ENCODE measurements around the gene FAM81A. TPM values are rescaled to one million over a fixed set of nuclear protein-coding genes. Genes with fewer than 3 reads are reported as not detected.

Gene FAM81A
- polyA plus RNA-seq, 2 of the 4 experiments (the other 2 are of a cell fraction): 13.1 to 15.1 TPM

DNA sequence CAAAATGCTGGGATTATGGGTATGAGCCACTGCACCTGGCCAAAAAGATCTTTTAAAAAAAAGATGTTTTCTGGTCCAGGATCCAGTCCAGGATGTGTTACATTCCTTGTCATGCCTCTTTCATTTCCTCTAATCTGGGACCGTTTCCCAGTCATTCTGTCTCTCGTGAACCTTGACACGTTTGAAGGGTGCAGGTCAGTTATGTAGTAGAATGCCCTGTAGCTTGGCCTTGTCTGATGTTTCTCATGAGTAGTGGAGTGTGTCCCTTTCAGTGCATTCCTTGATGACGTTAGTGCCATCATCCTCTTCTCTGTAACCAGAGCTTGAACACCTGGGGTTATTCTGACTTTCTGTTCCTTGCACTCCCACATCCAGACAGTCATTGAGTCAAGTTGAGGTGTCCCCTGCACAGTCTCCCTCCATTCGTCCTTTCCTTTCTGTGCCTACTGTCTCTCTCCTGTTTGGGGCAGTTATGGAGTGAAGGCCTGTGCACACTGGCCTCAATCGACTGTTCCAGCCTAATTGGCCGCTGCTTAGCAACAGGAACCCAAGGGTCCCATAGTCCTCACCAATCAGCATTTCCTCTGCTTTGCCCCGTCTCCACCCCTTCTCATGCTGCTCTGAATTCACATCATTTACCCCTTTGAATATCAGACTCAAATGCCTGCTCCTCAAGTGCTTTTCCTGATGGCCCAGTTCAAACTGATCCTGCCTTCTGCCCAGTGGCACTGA lies 5.5 kb downstream of the FAM81A start:
- DNase-seq (ENCODE audit: low read depth in 1 of 2, low spot score in 1 of 2): no peak
- TF ChIP-seq ESRRA (IDR thresholded peaks at IDR 0.05; ENCODE audit: borderline replicate concordance, low read length): no peak
- TF ChIP-seq FOXS1 (CRISPR knock-in tag; IDR thresholded peaks at IDR 0.05): no peak
- no peak for TF ChIP-seq SREBF2 (IDR thresholded peaks at IDR 0.05)
- TF ChIP-seq RARB (CRISPR knock-in tag; IDR thresholded peaks at IDR 0.05): no peak
- no peak for TF ChIP-seq TP53 (CRISPR knock-in tag; IDR thresholded peaks at IDR 0.05)
- TF ChIP-seq, protein P1, sequence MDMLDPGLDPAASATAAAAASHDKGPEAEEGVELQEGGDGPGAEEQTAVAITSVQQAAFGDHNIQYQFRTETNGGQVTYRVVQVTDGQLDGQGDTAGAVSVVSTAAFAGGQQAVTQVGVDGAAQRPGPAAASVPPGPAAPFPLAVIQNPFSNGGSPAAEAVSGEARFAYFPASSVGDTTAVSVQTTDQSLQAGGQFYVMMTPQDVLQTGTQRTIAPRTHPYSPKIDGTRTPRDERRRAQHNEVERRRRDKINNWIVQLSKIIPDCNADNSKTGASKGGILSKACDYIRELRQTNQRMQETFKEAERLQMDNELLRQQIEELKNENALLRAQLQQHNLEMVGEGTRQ (IDR thresholded peaks at IDR 0.05): no peak
- Histone ChIP-seq H3K4me1 (peaks cover 5% of the 10 kb centered on the region; the same call in 2 of the 3 replicates), H3K4me2 (no peak overlapping the region), H3K9me3 (no peaks in the 10 kb centered on the region), H3K27ac (no peak overlapping the region), H3K4me3 (no peak overlapping the region)
- POLR2A ChIA-PET: no interaction called here
- no peak for FAIRE-seq
- 90% methylated on average over 8 of the region's 8 CpGs for whole genome bisulfite sequencing (ENCODE audit: missing lambda C conversion rate)
- CTCF ChIA-PET: interaction anchor here (0.9 to 1.9 kb wide), 2 partner anchors 10 to 33 kb away, joined by 3 to 4 read pairs; no protein-coding TSS in a partner anchor
- ATAC-seq: no peak

DNA sequence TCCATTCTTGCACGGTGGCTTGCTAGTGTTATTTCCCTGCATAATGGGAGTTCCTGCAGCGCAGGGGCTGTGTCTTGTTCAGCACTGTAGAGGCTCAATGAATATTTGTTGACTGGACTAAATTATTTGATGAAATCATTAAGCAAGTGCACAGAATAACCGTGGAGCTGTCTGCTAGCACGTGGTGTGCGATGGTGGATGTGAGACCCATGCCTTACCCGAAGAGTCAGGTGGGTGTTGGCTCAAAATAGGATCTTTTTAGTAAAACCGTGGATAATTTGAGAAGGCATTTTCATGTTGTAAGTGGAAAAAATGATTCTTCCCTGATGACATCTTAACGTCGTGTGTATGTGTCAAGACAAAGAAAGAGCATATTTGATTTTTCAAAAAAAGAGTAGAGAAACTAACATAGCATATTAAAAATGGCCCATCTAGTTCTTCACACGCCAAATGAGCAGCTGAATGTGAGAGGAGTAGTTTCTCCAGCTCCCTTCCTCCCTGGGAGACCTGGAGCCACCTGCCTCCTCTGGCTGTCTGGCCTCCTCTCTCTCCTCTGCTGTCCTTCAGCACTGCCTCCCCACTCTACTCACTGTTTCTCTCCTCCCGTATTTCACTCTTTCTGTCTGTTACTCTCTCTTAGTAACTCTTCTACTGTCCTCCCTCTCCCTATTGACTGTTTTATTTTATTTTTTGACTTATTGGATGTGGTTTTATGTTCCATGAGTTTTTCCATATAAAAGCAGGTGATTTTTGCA lies 6.3 kb downstream of the FAM81A start:
- no peak for FAIRE-seq
- Histone ChIP-seq H3K4me3 (no peak overlapping the region), H3K4me2 (no peak overlapping the region), H3K4me1 (no peaks in the 10 kb centered on the region), H3K9me3 (no peaks in the 10 kb centered on the region), H3K27ac (no peak overlapping the region)
- WGBS (ENCODE audit: missing lambda C conversion rate): 78% methylated on average over 11 of the region's 11 CpGs
- ChIA-PET CTCF (interaction anchor here (0.9 to 2.0 kb wide), 5 partner anchors 9 to 487 kb away, joined by 3 to 5 read pairs (median 3); no protein-coding TSS in a partner anchor), POLR2A (no interaction called here)
- TF ChIP-seq FOSL2 (IDR thresholded peaks at IDR 0.05): no peak
- no peak for TF ChIP-seq FOSL2 (CRISPR knock-in tag; IDR thresholded peaks at IDR 0.05)
- no peak for TF ChIP-seq RCOR1 (IDR thresholded peaks at IDR 0.05; ENCODE audit: low read depth, low read length)
- TF ChIP-seq, protein P2, sequence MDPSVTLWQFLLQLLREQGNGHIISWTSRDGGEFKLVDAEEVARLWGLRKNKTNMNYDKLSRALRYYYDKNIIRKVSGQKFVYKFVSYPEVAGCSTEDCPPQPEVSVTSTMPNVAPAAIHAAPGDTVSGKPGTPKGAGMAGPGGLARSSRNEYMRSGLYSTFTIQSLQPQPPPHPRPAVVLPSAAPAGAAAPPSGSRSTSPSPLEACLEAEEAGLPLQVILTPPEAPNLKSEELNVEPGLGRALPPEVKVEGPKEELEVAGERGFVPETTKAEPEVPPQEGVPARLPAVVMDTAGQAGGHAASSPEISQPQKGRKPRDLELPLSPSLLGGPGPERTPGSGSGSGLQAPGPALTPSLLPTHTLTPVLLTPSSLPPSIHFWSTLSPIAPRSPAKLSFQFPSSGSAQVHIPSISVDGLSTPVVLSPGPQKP (IDR thresholded peaks at IDR 0.05; ENCODE audit: low read depth, low read length): no peak
- TF ChIP-seq JUN (IDR thresholded peaks at IDR 0.05): no peak
- TF ChIP-seq MYC (IDR thresholded peaks at IDR 0.05; ENCODE audit: borderline replicate concordance, low read length): no peak
- TF ChIP-seq TP53 (CRISPR knock-in tag; IDR thresholded peaks at IDR 0.05): no peak
- TF ChIP-seq NR3C1 (IDR thresholded peaks at IDR 0.05): no peak
- no peak for TF ChIP-seq MAFK (IDR thresholded peaks at IDR 0.05; ENCODE audit: partially characterized antibody)
- TF ChIP-seq RAD21 (conservative IDR thresholded peaks at IDR 0.05 in 1 of 2, IDR thresholded peaks at IDR 0.05 in 1 of 2): no peak
- no peak for TF ChIP-seq NFE2L2 (conservative IDR thresholded peaks at IDR 0.05; ENCODE audit: low read length)
- TF ChIP-seq, protein P3, sequence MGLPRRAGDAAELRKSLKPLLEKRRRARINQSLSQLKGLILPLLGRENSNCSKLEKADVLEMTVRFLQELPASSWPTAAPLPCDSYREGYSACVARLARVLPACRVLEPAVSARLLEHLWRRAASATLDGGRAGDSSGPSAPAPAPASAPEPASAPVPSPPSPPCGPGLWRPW (IDR thresholded peaks at IDR 0.05): no peak
- TF ChIP-seq HOXB5 (CRISPR knock-in tag; IDR thresholded peaks at IDR 0.05): no peak
- TF ChIP-seq NPAS2 (CRISPR knock-in tag; IDR thresholded peaks at IDR 0.05; ENCODE audit: borderline replicate concordance): no peak
- no peak for DNase-seq (ENCODE audit: low read depth in 1 of 2, low spot score in 1 of 2)
- ATAC-seq: no peak

DNA sequence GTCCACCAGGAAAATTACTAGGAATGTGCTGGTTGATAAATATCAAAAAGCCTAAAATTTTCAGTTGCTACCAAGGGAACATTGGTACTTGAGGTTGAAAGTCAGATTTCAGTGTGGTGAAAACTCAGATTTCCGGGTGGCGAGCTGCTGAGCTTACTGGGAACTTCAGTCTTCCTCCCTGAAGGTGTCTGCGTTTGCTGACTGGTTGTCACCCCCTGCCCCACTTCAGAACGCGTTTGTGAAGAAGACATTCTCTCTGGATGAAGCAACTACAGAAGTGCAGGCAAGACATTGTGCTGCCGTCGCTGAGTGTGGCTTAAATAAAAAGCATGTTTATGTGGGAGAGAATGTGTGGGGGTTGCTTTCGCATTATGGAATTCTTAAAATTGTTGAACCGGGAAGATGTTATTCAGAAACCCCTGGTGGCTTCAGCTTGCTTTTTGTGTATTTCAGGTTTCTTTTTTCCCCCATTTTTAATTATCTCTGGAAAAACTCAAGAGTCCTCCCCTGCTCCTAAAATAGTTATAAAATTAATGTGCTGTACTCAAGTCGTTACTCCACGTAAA lies 7.1 kb downstream of the FAM81A start:
- DNase-seq (ENCODE audit: low read depth in 1 of 2, low spot score in 1 of 2) (no peak), FAIRE-seq (no peak), ATAC-seq (no peak)
- TF ChIP-seq RFX5 (IDR thresholded peaks at IDR 0.05) (no peak), MAZ (IDR thresholded peaks at IDR 0.05; ENCODE audit: borderline replicate concordance, low read depth, low read length) (no peak), CBX2 (IDR thresholded peaks at IDR 0.05; ENCODE audit: borderline replicate concordance, low read depth) (no peak), FOSL2 (IDR thresholded peaks at IDR 0.05) (no peak), FOSL2 (CRISPR knock-in tag; IDR thresholded peaks at IDR 0.05) (no peak), CEBPB (IDR thresholded peaks at IDR 0.05) (no peak), HDAC2 (IDR thresholded peaks at IDR 0.05) (no peak), KDM1A (IDR thresholded peaks at IDR 0.05; ENCODE audit: low read depth) (no peak), ESRRA (IDR thresholded peaks at IDR 0.05; ENCODE audit: borderline replicate concordance, low read length) (no peak), HOXA7 (CRISPR knock-in tag; IDR thresholded peaks at IDR 0.05) (no peak), SREBF2 (IDR thresholded peaks at IDR 0.05) (no peak), EHMT2 (IDR thresholded peaks at IDR 0.05; ENCODE audit: low read depth) (no peak)
- TF ChIP-seq, protein P4, sequence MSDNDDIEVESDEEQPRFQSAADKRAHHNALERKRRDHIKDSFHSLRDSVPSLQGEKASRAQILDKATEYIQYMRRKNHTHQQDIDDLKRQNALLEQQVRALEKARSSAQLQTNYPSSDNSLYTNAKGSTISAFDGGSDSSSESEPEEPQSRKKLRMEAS (IDR thresholded peaks at IDR 0.05): no peak
- H3K9me3 ChIP-seq: no peaks in the 10 kb centered on the region
- ChIA-PET CTCF (interaction anchor here (0.9 to 2.0 kb wide), 5 partner anchors 8 to 488 kb away, joined by 3 to 5 read pairs (median 3); no protein-coding TSS in a partner anchor), POLR2A (interaction anchor here (1.0 kb wide), 1 partner anchor 72 kb away, joined by 3 read pairs; the partner anchor contains the start of gene MYO1E)
- H3K4me3 ChIP-seq: no peak overlapping the region
- H3K4me1 ChIP-seq: no peaks in the 10 kb centered on the region
- no peak overlapping the region for H3K27ac ChIP-seq
- no peak overlapping the region for H3K4me2 ChIP-seq
- 96% methylated on average over 11 of the region's 11 CpGs for WGBS (ENCODE audit: missing lambda C conversion rate)
